HG03039 (cell line): Measurements from ENCODE around the gene TSPAN16.

Experiments
- ATAC-seq: cut with Tn5 transposase; IDR thresholded peaks from one replicate; pipeline ENCODE4 v1.9.1; 2021; ENCODE audit warnings: mild to moderate bottlenecking, moderate library complexity; ENCODE audit not compliant: unreplicated experiment

Gene TSPAN16, protein sequence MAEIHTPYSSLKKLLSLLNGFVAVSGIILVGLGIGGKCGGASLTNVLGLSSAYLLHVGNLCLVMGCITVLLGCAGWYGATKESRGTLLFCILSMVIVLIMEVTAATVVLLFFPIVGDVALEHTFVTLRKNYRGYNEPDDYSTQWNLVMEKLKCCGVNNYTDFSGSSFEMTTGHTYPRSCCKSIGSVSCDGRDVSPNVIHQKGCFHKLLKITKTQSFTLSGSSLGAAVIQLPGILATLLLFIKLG

DNA sequence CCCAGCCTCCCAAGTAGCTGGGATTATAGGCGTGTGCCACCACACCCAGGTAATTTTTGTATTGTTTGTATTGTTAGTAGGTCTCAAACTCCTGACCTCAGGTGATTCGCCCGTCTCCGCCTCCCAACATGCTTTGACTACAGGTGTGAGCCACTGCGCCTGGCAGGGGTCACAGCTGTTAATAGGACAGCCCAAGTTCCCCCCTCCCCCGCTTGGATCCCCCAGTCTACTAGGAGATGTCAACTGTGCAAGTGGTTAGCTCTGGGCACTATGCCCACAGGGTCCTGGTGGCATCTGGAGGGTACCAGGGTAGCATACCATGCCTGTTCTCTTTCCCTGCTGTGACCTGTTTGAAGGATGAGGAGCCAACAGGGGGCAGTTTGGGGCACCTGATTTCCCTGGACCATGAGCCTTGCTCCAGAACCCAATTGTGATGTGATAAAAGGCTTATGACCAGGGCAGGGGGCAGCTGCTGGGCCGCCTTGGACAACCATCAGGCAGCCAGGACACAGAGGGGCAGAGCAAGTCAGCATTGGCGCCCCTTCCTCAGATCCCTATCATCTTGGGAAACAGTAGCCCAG, at the start of gene TSPAN16:
TSPAN16 (plus strand) TSS at position 496 of the 581 bp plus-strand sequence. CDS start 138 bp downstream, outside the sequence.
- ATAC-seq, result no peak

DNA sequence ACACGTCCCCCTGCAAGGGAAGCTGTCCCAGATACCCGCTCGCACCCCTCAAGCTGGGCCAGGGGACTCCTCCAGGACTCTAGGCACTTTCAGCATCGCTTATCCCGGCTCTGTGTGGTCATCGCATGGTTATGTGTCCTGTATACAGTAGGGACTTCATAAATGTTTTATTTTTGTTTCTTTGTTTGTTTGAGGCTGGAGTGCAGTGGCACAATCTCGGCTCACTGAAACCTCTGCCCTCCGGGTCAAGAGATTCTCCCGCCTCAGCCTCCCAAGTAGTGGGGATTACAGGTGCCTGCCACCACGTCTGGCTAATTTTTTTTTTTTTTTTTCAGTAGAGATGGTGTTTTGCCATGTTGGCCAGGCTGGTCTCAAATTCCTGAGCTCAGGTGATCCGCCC, 49.0 kb upstream of the TSPAN16 start:
- no peak for ATAC-seq

DNA sequence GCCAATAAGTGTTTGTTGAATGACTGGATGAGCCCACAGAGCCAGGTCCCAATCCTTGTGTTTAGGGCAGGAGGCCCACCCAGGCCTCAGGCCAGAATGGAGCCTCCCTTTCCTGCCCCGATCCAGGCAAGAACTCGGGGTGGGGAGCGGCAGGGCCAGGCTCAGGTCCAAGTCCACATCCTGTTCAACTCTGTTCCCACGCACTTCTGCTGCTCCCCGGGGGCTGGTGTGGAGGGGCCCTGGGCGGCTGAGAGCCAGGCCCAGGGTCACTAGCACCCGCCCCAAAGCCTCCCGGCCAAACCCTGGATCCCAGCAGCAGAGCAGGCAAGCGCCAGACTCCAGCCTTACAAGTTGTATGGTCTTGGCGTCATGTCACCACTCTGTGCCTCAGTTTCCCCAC, 48.6 kb upstream of the TSPAN16 start:
- ATAC-seq, result no peak

DNA sequence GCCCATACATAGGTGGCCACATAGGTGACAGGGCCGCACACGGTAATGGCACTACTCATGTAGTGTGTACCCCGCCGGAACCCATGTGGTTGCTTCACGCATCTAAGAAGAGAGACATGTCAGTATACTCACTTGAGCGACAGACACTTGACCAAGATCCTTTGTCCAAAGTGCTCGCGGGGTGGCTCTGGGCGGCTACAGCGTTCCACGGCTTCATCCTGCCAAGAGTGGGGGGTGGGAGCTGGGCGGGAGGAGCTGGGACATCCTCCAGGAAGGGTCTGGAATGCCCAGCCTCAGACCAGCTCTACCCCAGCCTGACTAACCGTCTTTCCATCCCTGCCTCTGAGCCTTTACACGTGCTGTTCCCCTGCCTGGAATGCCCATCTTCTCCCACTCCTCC, 48.0 kb upstream of the TSPAN16 start:
- ATAC-seq, result no peak

DNA sequence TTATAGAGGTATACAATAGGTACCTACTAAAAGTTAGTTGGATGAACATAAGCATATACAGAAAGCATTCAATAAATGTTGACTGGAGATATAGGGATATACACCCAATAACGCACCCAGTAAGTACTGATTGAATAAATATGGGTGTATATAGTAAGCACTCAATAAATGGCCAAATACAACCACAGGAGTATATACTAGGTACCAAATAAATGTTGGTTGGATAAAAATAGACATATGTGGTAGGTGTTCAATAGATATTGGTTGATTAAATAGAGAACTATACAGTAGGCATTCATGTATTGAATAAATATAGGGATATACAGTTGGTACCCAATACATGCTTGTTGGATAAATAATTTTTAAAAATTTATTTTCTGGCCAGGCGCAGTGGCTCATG, 47.1 kb upstream of the TSPAN16 start:
- no peak for ATAC-seq

DNA sequence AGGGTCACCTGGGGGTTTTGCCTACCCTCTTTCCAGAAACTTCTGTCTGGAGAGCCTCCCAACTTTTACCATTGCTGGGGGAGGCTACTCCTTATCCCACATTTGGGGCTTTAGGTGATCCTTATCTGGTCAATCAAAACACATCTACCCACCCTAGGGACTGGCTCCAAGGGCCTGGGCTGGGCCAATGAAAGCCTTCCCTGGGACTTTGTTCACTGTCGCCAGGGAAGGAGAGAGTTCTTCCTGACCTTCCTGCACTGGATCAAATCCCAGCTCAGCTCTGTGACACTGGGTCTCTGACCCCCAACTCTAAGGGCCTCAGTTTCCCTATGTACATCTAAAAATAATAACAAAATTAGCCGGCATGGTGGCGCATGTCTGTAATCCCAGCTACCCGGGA, 44.7 kb upstream of the TSPAN16 start:
- ATAC-seq, result no peak

DNA sequence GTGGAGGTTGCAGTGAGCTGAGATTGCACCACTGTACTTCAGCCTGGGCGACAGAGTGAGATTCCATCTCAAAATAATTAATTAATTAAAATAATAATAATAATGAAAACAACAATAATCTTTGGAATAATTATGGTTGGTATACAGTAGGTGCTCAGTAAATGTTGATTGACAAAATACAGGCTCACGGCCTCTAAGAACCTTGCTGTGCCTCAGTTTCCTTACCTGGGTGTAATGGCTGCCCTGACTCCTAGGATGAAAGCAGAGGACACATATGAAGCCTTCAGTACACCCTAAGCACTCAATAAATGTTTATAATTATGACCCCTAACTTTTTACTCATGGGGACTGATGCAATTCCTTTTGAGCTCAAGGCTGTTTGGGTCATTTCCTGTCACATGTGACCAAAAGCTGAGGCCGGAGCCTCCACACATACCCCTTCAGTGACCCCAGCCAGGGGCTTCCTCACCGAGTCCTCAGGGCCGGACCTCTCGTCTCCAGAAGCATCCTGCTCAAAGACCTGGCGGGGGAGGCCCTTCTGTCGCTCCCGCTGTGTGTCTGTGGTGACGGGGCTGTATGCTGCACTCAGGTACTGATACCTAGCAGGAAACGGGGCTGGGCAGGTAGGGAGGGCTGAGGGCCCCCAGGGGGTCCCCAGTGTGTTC, 44.2 kb upstream of the TSPAN16 start:
- no peak for ATAC-seq

DNA sequence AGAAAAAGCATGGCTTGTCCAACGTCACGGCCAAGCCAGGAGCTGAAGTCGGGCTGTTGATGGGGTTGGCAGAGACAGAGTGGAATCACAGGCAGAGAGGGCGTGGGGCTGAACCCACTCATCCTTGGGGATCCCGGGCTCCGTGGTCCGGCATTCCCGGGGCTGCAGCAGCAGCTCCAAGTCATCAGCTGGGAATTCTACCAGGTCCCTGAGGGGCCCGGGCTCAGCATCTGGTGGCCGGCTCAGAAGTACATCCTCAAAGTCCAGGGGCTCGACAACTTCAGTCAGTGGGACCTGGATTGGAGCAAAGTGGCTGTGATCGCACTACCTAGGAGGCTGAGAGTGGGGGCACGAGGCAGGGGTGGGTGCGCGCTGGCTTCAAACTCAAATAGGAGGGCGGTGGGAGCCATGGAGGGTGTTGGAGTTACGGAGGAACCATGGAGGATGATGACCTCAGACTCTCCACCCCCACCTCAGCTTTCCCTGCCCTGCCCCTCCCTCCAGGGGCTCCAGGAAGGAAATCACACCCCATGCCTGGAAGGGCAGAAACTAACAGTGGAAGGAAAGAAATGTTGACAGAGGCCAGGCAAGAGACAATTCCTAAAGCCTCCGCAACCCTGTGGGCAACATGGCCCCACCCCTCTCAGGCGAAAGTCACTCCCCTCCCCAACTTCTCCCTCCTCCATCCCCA, 43.1 kb upstream of the TSPAN16 start:
- ATAC-seq, result no peak

DNA sequence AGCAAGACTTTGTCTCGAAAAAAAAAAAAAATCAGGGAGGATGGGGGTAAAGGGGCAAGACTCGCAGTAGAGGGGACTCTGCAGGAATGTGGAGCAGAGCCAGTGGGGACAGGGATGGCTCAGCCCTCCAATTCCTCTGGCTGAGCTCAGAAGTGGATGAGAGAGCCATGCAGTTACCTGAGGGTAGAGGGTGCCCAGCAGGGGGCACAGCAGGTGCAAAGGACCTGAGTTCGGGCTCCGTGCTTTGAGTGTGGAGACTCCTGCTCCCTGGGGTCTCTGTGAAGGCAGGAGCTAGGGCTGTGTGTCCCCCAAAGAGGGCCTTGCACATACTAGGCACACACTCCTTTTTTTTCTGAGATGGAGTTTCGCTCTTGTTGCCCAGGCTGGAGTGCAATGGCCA, 41.3 kb upstream of the TSPAN16 start:
- no peak for ATAC-seq

DNA sequence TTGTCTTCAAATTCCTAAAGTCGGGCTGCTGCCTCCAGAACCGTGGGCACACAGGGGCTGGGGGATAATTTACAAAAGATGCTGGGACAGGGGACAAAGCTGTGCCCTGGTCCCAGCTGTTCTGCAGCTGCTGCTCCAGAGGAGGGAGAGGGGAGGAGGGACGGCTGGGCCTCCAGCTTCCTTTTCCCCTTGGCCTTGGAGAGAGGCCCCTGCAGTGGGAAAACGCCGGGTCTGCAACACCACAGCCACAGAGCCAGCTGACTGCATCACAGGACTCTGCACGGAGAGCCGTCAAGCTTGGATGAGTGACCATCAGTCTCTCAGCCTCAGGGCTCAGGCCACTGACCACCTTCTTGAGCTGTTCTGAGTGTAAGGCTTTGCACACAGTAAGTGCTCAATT, 39.8 kb upstream of the TSPAN16 start:
- ATAC-seq, result no peak

DNA sequence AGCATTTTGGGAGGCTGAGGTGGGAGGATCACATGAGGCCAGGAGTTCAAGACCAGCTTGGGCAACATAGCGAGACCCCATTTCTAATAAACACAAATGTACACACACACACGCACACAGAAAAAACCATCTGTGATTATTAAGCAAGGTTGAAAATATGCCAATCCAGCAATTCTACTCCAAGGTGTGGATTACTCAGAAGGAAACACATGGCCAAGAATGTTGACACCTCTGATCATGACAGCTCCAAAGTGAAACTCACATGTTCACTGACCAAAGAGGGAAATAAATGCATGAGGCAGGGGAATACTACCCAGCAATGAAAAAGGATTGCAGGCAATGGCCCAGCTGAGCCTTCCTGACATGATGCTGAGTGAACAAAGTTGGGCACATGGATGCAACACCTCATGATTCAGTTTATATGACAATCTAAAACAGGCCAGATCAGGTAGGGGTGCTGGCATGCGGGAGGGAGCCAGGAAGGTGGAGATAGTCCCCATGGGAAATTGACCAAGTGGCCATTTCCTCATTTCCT, 38.0 kb upstream of the TSPAN16 start:
- ATAC-seq, result no peak

DNA sequence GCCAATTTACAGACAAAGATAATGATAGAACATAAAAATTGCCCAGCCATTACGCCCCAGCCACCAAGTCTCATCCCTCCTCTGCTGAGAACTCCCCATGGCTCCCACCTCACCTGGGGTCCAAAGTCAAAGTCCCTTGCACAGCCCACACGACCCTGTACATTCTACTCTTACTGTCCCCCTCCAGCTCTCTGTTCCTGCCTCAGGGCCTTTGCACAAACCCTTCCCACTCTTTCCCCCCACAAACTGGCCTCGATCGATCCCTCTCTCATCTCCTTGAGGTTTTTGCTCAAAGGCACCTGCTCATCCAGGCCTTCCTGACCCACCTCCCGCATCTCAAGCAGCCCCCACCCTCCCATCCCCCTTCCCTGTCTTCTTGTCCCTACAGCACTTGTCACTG, 35.0 kb upstream of the TSPAN16 start:
- ATAC-seq, result no peak

DNA sequence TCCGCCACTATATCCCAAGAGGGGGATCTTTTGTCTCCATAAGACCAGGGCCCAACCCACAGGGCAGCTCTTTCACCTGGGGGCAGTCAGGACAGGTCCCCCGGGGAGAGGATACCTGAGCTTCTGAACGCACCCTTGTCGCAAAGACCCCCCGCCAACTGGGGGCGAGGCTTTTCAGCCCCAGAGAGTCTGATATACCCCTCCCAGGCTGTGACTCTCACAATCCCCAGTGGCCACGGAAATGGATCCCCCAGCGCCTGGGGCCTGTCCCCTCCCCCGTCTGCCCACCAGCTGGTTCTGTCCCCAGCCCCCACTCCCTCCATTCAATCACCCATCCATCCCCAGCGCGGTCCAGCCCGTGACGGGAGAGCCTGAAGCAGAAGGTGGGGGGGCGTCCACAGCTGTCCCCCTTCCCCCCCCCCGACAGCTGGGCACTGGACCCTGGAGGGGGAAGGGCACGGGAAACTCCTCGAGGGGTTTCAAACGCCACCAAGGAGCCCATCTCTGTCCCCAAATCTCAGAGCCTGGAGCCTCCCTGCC, 34.5 kb upstream of the TSPAN16 start:
- ATAC-seq, result no peak

DNA sequence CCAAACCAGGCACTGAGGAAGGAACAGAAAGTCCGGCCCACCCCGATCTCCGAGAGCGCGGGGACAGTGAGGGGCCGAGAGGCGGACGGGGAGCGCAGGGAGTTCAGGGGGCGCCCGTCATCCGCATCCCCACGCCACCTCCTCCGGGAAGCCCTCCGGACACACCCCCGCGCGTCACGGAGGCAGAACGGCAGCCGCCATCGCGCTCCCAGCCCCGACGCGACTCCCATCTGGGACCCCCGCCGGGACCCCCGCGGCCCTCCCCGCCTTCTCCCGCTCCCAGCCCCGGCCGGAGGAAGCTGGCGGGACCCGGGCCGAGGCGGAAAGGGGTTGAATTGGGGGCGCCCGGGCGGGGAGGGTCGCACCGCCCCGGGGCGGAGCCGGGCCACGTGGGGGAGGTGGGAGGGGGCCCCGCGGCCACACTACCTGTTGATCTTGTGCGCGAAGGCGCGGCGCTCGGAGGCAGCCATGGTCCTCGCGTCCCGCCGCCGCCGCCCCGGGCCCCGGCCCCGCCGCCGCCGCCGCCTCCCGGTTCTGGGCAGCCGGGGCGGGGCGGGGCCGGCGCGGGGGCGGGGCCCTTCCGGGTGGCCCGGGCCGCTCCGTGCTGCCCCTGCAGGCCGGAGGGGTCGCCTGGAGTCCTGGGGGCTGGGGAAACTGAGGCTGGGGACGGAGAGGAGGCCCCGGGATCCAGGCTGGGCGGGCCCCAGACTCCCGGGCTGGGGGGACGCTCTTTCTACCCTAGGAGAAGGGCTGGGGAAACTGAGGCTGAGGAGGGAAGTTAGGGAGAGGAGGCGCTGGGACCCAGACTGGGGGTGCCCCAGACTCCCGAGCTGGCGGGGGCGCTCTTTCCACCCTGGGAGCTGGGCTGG, 33.8 kb upstream of the TSPAN16 start, which contains the start of gene DOCK6:
DOCK6 (minus strand) TSS at position 554 of the 869 bp plus-strand sequence; CDS start at position 470, 84 bp downstream.
- ATAC-seq, result no peak

DNA sequence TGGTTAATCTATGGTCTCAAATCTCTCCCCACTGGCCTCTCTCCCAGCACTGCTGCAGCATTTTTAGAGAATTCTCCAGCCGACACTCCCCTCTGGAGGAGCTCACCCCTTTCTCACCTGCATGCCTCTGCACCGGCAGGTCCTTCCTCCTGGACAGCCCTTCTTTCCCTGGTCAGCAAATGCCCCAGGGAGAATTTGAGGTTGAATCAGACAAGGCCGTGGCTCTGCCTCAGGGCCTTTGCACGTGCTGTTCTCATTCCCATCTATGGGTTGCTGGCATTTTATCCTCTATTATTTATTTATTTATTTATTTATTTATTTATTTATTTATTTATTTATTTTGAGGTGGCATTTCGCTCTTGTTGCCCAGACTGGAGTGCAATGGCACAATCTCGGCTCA, 32.2 kb upstream of the TSPAN16 start:
- no peak for ATAC-seq

DNA sequence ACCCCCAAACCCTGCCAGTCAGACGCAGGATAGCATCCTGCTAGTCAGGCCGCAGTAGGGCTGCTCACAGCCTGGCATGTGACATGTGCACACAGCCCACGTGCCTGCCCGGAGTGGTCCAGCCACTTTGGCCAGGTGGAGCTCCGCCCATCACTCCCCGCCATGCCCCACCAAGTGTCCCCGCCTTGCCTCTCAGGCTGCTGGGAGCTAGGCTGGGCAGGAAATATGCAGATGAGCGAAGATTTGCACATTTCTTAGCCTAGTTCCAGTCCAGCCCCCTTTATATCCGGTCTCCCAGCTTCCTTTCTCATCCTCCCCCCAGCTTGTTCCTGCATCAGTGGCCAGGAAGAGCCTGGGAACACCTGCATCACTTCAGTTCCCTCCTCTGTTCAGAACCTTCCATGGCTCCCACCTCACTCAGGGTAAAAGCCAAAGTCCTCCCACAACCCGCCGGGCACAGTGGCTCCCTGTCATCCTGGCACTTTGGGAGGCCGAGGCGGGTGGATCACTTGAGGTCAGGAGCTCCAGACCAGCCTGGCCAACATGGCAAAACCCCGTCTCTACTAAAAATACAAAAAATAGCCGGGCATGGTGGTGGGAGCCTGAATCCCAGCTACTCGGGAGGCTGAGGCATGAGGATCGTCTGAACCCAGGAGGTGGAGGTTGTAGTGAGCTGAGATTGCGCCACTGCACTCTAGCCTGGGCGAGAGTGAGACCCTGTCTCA, 31.3 kb upstream of the TSPAN16 start:
- ATAC-seq, result no peak

DNA sequence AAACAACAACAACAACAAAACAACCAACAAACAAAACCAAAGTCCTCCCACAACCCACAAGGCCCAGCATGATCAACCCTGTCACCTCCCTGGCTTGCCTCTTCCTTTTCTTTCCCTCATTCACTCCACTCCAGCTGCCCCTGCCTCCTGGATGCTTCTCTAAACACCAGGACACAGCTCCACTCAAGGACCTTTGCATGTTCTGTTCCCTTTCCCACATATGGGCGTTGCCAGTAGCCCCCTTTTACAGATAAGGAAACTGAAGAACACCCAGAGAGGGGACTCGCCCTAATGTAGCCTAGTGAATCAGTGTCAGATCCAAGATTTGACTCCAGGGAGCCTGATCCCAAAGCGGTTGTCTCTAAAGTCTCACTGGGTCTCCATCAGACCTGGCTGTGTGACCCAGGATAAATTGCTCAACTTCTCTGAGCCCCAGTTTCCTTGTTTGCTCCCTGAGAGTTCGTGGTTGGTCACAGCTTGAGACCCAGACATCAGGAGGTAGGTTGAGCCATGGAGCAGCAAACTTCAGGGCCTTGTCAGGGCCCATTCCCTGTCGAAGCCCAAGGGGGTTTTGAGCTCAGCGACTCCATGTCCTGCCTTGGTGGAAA, 30.7 kb upstream of the TSPAN16 start:
- no peak for ATAC-seq

DNA sequence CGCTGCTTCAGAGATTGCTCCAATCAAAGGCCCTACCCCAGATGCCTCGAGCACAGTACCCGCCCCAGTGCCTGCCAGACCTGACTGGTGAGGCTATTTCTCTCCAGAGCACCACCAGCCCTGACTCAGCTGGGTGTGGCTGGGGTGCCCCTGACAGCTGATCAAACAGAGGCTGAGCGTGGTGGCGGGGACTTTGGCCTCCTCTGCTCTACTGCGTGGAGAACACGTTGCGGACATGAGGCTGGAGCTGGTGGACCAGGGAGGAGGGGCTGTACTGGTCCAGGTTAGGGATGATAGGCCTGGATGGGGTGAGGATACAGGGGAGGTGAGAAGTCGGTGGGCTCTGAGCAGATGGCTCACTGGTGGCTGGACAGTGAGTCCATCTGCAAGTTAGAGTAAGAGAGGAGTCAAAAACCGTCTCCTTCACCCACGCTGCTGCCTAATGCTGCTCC, 30.1 kb upstream of the TSPAN16 start:
- ATAC-seq, result no peak
